Measurements from ENCODE around the gene SCN11A.

Gene SCN11A

GRCh38 chr3:39021029-39021428 lies 30.7 kb downstream of the SCN11A start:
- ChIA-PET POLR2A (no interaction called here), CTCF (interaction anchor here (0.9 to 2.8 kb wide), 4 partner anchors 9 to 267 kb away, joined by 3 to 15 read pairs (median 7); no protein-coding TSS in a partner anchor)
- no peak for DNase-seq (ENCODE audit: extremely low spot score)
- TF ChIP-seq, protein P1, sequence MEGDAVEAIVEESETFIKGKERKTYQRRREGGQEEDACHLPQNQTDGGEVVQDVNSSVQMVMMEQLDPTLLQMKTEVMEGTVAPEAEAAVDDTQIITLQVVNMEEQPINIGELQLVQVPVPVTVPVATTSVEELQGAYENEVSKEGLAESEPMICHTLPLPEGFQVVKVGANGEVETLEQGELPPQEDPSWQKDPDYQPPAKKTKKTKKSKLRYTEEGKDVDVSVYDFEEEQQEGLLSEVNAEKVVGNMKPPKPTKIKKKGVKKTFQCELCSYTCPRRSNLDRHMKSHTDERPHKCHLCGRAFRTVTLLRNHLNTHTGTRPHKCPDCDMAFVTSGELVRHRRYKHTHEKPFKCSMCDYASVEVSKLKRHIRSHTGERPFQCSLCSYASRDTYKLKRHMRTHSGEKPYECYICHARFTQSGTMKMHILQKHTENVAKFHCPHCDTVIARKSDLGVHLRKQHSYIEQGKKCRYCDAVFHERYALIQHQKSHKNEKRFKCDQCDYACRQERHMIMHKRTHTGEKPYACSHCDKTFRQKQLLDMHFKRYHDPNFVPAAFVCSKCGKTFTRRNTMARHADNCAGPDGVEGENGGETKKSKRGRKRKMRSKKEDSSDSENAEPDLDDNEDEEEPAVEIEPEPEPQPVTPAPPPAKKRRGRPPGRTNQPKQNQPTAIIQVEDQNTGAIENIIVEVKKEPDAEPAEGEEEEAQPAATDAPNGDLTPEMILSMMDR (IDR thresholded peaks at IDR 0.05; ENCODE audit: control extremely low read depth, extremely low read depth, low read depth, missing control alignments): no peak

DNA sequence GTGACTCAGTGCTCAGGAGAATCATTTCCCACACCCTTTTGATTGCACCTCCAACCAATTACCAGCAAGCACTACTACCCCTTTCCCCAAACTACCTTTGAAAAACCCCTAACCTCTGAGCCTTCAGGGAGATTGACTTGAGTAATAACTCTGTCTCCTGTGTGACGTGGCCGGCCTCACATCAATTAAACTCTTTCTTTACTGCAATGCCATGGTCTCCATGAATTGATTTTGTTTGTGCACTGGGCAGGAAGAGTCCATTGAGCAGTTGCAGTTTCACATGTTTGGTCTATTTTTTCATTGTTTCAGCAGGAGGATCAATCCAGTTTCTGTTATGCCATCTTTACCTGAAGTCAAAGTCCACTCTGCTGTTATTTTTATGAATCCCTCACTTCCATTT lies 32.4 kb downstream of the SCN11A start:
- CTCF ChIA-PET: interaction anchor here (1.4 to 2.0 kb wide), 2 partner anchors 10 to 19 kb away, joined by 4 to 6 read pairs; no protein-coding TSS in a partner anchor
- no peak for DNase-seq (ENCODE audit: extremely low spot score)
- POLR2A ChIA-PET: no interaction called here
- TF ChIP-seq, protein P1 (IDR thresholded peaks at IDR 0.05; ENCODE audit: control extremely low read depth, extremely low read depth, low read depth, missing control alignments): no peak

GRCh38 chr3:39015418-39015817 lies 36.3 kb downstream of the SCN11A start:
- TF ChIP-seq, protein P1 (IDR thresholded peaks at IDR 0.05; ENCODE audit: control extremely low read depth, extremely low read depth, low read depth, missing control alignments): no peak
- POLR2A ChIA-PET: no interaction called here
- CTCF ChIA-PET: interaction anchor here (0.8 kb wide), 1 partner anchor 16 kb away, joined by 3 read pairs; no protein-coding TSS in a partner anchor
- DNase-seq (ENCODE audit: extremely low spot score): no peak

GRCh38 chr3:39013921-39014509 lies 37.7 kb downstream of the SCN11A start:
- TF ChIP-seq, protein P1 (IDR thresholded peaks at IDR 0.05; ENCODE audit: control extremely low read depth, extremely low read depth, low read depth, missing control alignments): no peak
- ChIA-PET CTCF (interaction anchor here (2.4 kb wide), 1 partner anchor 14 kb away, joined by 7 read pairs; no protein-coding TSS in a partner anchor), POLR2A (no interaction called here)
- no peak for DNase-seq (ENCODE audit: extremely low spot score)

GRCh38 chr3:39013289-39013688 lies 38.5 kb downstream of the SCN11A start:
- TF ChIP-seq, protein P1 (IDR thresholded peaks at IDR 0.05; ENCODE audit: control extremely low read depth, extremely low read depth, low read depth, missing control alignments): no peak
- ChIA-PET POLR2A (interaction anchor here (0.6 kb wide), 1 partner anchor 75 kb away, joined by 3 read pairs; no protein-coding TSS in a partner anchor), CTCF (interaction anchor here (1.0 to 2.4 kb wide), 2 partner anchors 13 to 17 kb away, joined by 5 to 7 read pairs; no protein-coding TSS in a partner anchor)
- DNase-seq (ENCODE audit: extremely low spot score): no peak

- CTCF ChIA-PET: interaction anchor here (1.1 to 4.0 kb wide), 2 partner anchors 10 to 17 kb away, joined by 3 to 34 read pairs; no protein-coding TSS in a partner anchor
- DNase-seq (ENCODE audit: extremely low spot score): no peak
- POLR2A ChIA-PET: no interaction called here
- TF ChIP-seq, protein P1 (IDR thresholded peaks at IDR 0.05; ENCODE audit: control extremely low read depth, extremely low read depth, low read depth, missing control alignments): no peak
Measured at GRCh38 chr3:39011191-39011736, 40.5 kb downstream of the SCN11A start.
